Endothelial cell of umbilical vein (primary cell): ENCODE measurements around the gene NOD1.

ENCODE experiments used
- CTCF ChIP-seq, 2 donors: IDR thresholded peaks; 1 replicate in 1 of 2; 2 replicates in 1 of 2; pipeline ENCODE4 v1.5.1; 2011; ENCODE audit warnings: low read length in 2 of 2, mild to moderate bottlenecking in 2 of 2, moderate library complexity in 2 of 2, control low read depth in 1 of 2, inconsistent platforms in 1 of 2, low read depth in 1 of 2; ENCODE audit not compliant: insufficient read depth in 1 of 2; ENCODE audit errors: extremely low read depth in 1 of 2
- JUN ChIP-seq: IDR thresholded peaks from 2 replicates; pipeline ENCODE4 v1.6.1; 2011; ENCODE audit warnings: borderline replicate concordance, low read depth; ENCODE audit not compliant: insufficient read length, insufficient read depth
- POLR2A ChIP-seq: IDR thresholded peaks from 2 replicates; pipeline ENCODE4 v1.6.1; 2012; ENCODE audit warnings: low read depth, mild to moderate bottlenecking, control low read depth, low read length
- POLR2AphosphoS5 ChIP-seq: IDR thresholded peaks from 2 replicates; pipeline ENCODE4 v1.6.1; 2012; ENCODE audit warnings: low read depth, mild to moderate bottlenecking, control low read depth, low read length, moderate library complexity; ENCODE audit not compliant: insufficient read depth

- TF ChIP-seq POLR2AphosphoS5: no peak
- no peak for TF ChIP-seq CTCF (IDR thresholded peaks at IDR 0.05; ENCODE audit: extremely low read depth in 1 of 2, insufficient read depth in 1 of 2, low read depth in 1 of 2, low read length in 2 of 2)
- no peak for TF ChIP-seq POLR2A
- TF ChIP-seq JUN: no peak
Measured at GRCh38 chr7:30514177-30514576, 35.6 kb upstream of the NOD1 start.
